ENCODE measurements around the gene LDB2.
"Not testable (repeated sequence)": the region's sequence is repeated elsewhere in the genome, so short reads cannot be mapped to it uniquely, and the experiment has no call there.

The LDB2 gene

GRCh38 chr4:16583764-16584163 lies 314.7 kb downstream of the LDB2 start:
- no peaks in the 10 kb centered on the region for H3K9me3 Mint-ChIP-seq
- DNase-seq (ENCODE audit: low spot score) = no peak
- H3K27ac Mint-ChIP-seq = no peak overlapping the region
- no peaks in the 10 kb centered on the region for H3K27me3 Mint-ChIP-seq (ENCODE audit: low read depth)
- no peaks in the 10 kb centered on the region for H3K36me3 Mint-ChIP-seq (ENCODE audit: low read depth)
- H3K4me1 Mint-ChIP-seq (ENCODE audit: low read depth) = no peaks in the 10 kb centered on the region
- H3K4me3 Mint-ChIP-seq = no peak overlapping the region

- H3K36me3 Mint-ChIP-seq (ENCODE audit: low read depth) = no peaks in the 10 kb centered on the region
- no peak overlapping the region for H3K27ac Mint-ChIP-seq
- no peaks in the 10 kb centered on the region for H3K9me3 Mint-ChIP-seq
- no peak overlapping the region for H3K4me3 Mint-ChIP-seq
- H3K4me1 Mint-ChIP-seq (ENCODE audit: low read depth) = no peaks in the 10 kb centered on the region
- no peaks in the 10 kb centered on the region for H3K27me3 Mint-ChIP-seq (ENCODE audit: low read depth)
- DNase-seq (ENCODE audit: low spot score) = no peak
Observed at GRCh38 chr4:16582526-16582925, 315.9 kb downstream of the LDB2 start.

DNA sequence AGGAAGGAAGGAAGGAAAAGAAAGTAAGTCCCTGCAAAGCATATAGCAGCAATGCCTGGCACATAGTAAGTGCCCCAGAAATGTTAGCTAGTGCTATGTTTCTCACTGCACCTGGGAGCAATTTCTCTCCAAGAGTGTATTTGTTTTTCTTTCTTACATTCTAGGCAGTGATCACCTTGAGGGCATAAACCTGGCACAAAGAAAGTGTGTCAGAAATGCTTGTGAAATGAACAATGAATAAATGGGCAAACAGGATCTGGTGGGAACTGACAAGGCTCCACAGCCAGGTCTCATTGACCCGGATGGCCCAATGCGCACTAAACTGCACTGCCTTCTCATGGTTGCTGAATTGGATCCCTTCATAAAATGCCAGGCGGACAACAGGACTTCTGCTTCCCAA lies 316.4 kb downstream of the LDB2 start:
- Mint-ChIP-seq H3K4me3 (no peak overlapping the region), H3K4me1 (ENCODE audit: low read depth) (no peaks in the 10 kb centered on the region), H3K27me3 (ENCODE audit: low read depth) (no peaks in the 10 kb centered on the region), H3K9me3 (no peaks in the 10 kb centered on the region), H3K27ac (no peak overlapping the region), H3K36me3 (ENCODE audit: low read depth) (no peaks in the 10 kb centered on the region)
- DNase-seq (ENCODE audit: low spot score) = no peak

DNA sequence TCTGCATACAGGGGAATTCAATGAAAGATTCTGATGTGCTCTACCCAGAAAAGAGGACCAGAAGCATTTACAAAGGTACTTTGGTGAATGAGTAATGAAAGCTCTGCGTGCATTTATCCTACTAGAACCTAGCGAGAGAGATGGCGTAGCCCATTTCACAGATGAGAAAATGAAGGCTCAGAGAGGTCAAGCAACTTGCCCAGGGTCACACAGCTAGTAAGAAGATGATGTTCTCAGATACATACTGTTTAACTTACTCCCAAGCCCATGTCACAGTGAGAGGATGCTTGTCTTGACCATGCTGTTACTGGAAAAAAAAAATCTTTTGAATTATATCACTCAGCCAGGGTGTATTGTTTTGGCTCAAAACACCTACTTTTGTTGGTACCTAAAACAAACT lies 317.3 kb downstream of the LDB2 start:
- no peaks in the 10 kb centered on the region for H3K9me3 Mint-ChIP-seq
- H3K4me3 Mint-ChIP-seq = no peak overlapping the region
- no peak overlapping the region for H3K27ac Mint-ChIP-seq

DNA sequence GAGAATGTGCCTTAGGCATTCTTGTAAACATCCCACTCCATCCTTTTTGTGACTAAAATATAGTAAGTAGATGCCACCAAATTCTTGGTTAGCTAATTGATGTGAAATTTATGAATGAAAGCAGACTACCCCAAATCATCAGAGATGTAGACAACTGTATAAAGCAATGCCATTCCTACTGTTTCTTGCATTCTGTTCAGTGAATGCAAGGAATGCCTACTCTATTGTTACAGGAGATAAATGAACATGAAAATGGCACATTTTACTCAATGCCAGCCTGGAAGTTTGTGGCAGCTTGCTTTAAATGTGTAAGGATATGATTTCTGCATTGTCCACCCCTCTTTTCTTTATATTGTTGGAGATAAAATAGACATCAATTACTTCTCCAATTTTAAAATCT lies 317.9 kb downstream of the LDB2 start:
- H3K36me3 Mint-ChIP-seq (ENCODE audit: low read depth) = no peaks in the 10 kb centered on the region
- H3K27ac Mint-ChIP-seq = no peak overlapping the region
- no peaks in the 10 kb centered on the region for H3K27me3 Mint-ChIP-seq (ENCODE audit: low read depth)
- no peaks in the 10 kb centered on the region for H3K9me3 Mint-ChIP-seq
- no peaks in the 10 kb centered on the region for H3K4me1 Mint-ChIP-seq (ENCODE audit: low read depth)
- H3K4me3 Mint-ChIP-seq = no peak overlapping the region
- no peak for DNase-seq (ENCODE audit: low spot score)

More for the DNA sequence above, 317.3 kb downstream of the LDB2 start:
- no peak for DNase-seq (ENCODE audit: low spot score)
- Mint-ChIP-seq H3K27me3 (ENCODE audit: low read depth) (no peaks in the 10 kb centered on the region), H3K4me1 (ENCODE audit: low read depth) (no peaks in the 10 kb centered on the region), H3K36me3 (ENCODE audit: low read depth) (no peaks in the 10 kb centered on the region)

GRCh38 chr4:16579866-16580265 lies 318.6 kb downstream of the LDB2 start:
- H3K4me1 Mint-ChIP-seq (ENCODE audit: low read depth) = no peaks in the 10 kb centered on the region
- H3K4me3 Mint-ChIP-seq = no peak overlapping the region
- no peaks in the 10 kb centered on the region for H3K9me3 Mint-ChIP-seq
- no peaks in the 10 kb centered on the region for H3K27me3 Mint-ChIP-seq (ENCODE audit: low read depth)
- H3K36me3 Mint-ChIP-seq (ENCODE audit: low read depth) = no peaks in the 10 kb centered on the region
- H3K27ac Mint-ChIP-seq = no peak overlapping the region
- DNase-seq (ENCODE audit: low spot score) = no peak

- Mint-ChIP-seq H3K9me3 (no peaks in the 10 kb centered on the region), H3K27ac (no peak overlapping the region), H3K36me3 (ENCODE audit: low read depth) (no peaks in the 10 kb centered on the region), H3K4me1 (ENCODE audit: low read depth) (no peaks in the 10 kb centered on the region), H3K4me3 (no peak overlapping the region), H3K27me3 (ENCODE audit: low read depth) (no peaks in the 10 kb centered on the region)
- no peak for DNase-seq (ENCODE audit: low spot score)
Observed at GRCh38 chr4:16577177-16577576, 321.3 kb downstream of the LDB2 start.

DNA sequence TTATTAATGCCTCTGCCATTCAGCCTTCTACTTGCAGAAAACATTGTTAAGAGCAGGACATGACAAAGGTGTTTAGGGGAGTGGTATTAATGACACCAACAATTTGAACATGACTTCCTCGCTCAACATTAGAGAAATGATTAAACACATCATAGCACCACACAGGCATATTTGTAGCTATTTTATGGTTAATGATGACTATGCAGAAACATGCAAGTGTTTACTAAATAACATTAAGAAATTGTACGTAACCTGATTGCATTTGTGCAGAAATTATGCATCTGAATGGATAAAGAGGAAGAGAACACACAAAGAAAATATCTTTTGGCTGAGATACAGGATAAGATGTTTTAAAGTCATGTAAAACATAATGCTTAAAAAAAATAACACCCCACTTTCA lies 323.5 kb downstream of the LDB2 start:
- no peaks in the 10 kb centered on the region for H3K27me3 Mint-ChIP-seq (ENCODE audit: low read depth)
- H3K4me1 Mint-ChIP-seq (ENCODE audit: low read depth) = no peaks in the 10 kb centered on the region
- no peaks in the 10 kb centered on the region for H3K36me3 Mint-ChIP-seq (ENCODE audit: low read depth)
- no peak overlapping the region for H3K4me3 Mint-ChIP-seq
- H3K27ac Mint-ChIP-seq = no peak overlapping the region
- no peak for DNase-seq (ENCODE audit: low spot score)
- no peaks in the 10 kb centered on the region for H3K9me3 Mint-ChIP-seq

- Mint-ChIP-seq H3K27me3 (ENCODE audit: low read depth) (no peaks in the 10 kb centered on the region), H3K27ac (no peak overlapping the region), H3K36me3 (ENCODE audit: low read depth) (no peaks in the 10 kb centered on the region), H3K4me1 (ENCODE audit: low read depth) (no peaks in the 10 kb centered on the region), H3K9me3 (no peaks in the 10 kb centered on the region), H3K4me3 (no peak overlapping the region)
- DNase-seq (ENCODE audit: low spot score) = no peak
Observed at GRCh38 chr4:16573739-16574138, 324.7 kb downstream of the LDB2 start.

DNA sequence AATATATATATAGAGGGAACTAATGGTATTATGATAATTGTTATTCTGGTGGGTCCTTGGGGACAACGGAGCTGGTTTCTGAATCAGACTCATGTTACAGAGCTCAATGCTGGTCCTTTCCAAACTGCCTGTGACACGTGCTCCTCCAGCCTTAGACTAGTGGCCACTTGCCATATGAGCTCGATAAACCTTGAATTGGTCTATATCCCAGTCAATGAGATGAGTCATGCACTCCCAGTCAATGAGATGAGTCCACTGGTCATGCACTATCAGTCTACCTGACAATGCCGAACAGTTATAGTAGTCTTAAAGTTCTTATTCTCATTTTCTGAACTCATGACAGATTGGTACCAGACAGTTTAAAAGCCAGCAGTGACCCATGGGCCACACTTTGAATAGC lies 325.2 kb downstream of the LDB2 start:
- DNase-seq (ENCODE audit: low spot score) = no peak
- H3K4me3 Mint-ChIP-seq = no peak overlapping the region
- H3K27me3 Mint-ChIP-seq (ENCODE audit: low read depth) = no peaks in the 10 kb centered on the region
- no peak overlapping the region for H3K27ac Mint-ChIP-seq
- no peaks in the 10 kb centered on the region for H3K9me3 Mint-ChIP-seq
- no peaks in the 10 kb centered on the region for H3K36me3 Mint-ChIP-seq (ENCODE audit: low read depth)
- no peaks in the 10 kb centered on the region for H3K4me1 Mint-ChIP-seq (ENCODE audit: low read depth)

- Mint-ChIP-seq H3K36me3 (ENCODE audit: low read depth) (no peaks in the 10 kb centered on the region), H3K4me1 (ENCODE audit: low read depth) (no peaks in the 10 kb centered on the region), H3K27ac (no peak overlapping the region), H3K27me3 (ENCODE audit: low read depth) (no peaks in the 10 kb centered on the region), H3K4me3 (no peak overlapping the region), H3K9me3 (no peaks in the 10 kb centered on the region)
- DNase-seq (ENCODE audit: low spot score) = no peak
Observed at GRCh38 chr4:16572631-16573030, 325.8 kb downstream of the LDB2 start.

GRCh38 chr4:16572161-16572560 lies 326.3 kb downstream of the LDB2 start:
- no peak for DNase-seq (ENCODE audit: low spot score)
- no peaks in the 10 kb centered on the region for H3K27me3 Mint-ChIP-seq (ENCODE audit: low read depth)
- no peak overlapping the region for H3K4me3 Mint-ChIP-seq
- no peaks in the 10 kb centered on the region for H3K9me3 Mint-ChIP-seq
- no peaks in the 10 kb centered on the region for H3K4me1 Mint-ChIP-seq (ENCODE audit: low read depth)
- H3K36me3 Mint-ChIP-seq (ENCODE audit: low read depth) = no peaks in the 10 kb centered on the region
- no peak overlapping the region for H3K27ac Mint-ChIP-seq

DNA sequence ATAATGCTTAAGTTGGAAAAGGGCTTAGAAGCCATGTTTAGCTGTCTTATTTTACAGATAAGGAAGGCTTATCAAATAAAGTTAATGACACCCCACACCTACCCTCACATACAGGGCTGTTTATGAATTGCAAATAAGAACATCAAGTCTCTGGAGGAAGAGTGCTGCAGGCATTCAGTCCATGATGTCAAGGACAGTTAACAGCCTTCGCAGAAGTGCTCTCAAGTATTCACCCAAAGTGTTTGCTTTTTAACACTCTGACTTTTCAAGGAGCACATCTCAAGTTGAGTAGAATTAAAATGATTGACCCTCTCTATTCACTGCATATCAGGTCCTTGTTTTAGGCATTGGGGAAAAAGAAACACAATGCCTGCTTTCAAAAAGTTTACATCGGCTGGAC lies 328.7 kb downstream of the LDB2 start:
- no peak overlapping the region for H3K27ac Mint-ChIP-seq
- no peak for DNase-seq (ENCODE audit: low spot score)
- H3K4me3 Mint-ChIP-seq = no peak overlapping the region
- H3K27me3 Mint-ChIP-seq (ENCODE audit: low read depth) = no peaks in the 10 kb centered on the region
- no peaks in the 10 kb centered on the region for H3K9me3 Mint-ChIP-seq
- H3K36me3 Mint-ChIP-seq (ENCODE audit: low read depth) = no peaks in the 10 kb centered on the region
- no peaks in the 10 kb centered on the region for H3K4me1 Mint-ChIP-seq (ENCODE audit: low read depth)

- not testable (repeated sequence) for H3K27me3 Mint-ChIP-seq (ENCODE audit: low read depth); H3K27ac Mint-ChIP-seq; H3K9me3 Mint-ChIP-seq; H3K4me3 Mint-ChIP-seq; DNase-seq (ENCODE audit: low spot score); H3K4me1 Mint-ChIP-seq (ENCODE audit: low read depth); H3K36me3 Mint-ChIP-seq (ENCODE audit: low read depth)
Observed at GRCh38 chr4:16557316-16557715, 341.1 kb downstream of the LDB2 start.

- Mint-ChIP-seq H3K9me3 (peaks cover 3% of the 10 kb centered on the region), H3K4me3 (no peak overlapping the region), H3K27me3 (ENCODE audit: low read depth) (no peaks in the 10 kb centered on the region), H3K36me3 (ENCODE audit: low read depth) (no peaks in the 10 kb centered on the region), H3K27ac (no peak overlapping the region), H3K4me1 (ENCODE audit: low read depth) (no peaks in the 10 kb centered on the region)
- DNase-seq (ENCODE audit: low spot score) = no peak
Observed at GRCh38 chr4:16555156-16555555, 343.3 kb downstream of the LDB2 start.

Data from T-helper 2 cell treated with Interferon-gamma antibody and Interleukin-4, amounts not matched to agents 5 μg/mL and 100 μg/mL, for 36 hours (primary cell).